Smooth muscle cell (in vitro differentiated cells): ENCODE measurements around the gene CHST8. TPM values are rescaled to one million over a fixed set of nuclear protein-coding genes. Genes with fewer than 3 reads are reported as not detected.

Experiments
- DNase-seq: peaks from one replicate; lab custom pipeline; 2025; ENCODE audit not compliant: unreplicated experiment; lab: John Stamatoyannopoulos, UW
- H2AFZ ChIP-seq: fragments of 200-600 bp; sonication (generic); 2 replicates; pipeline ENCODE4 v1.6.0; 2016; ENCODE audit warnings: antibody characterized with exemption, low read depth, mild to moderate bottlenecking
- H3F3A ChIP-seq: fragments of 200-600 bp; sonication (generic); 2 replicates; pipeline ENCODE4 v1.6.0; 2017; ENCODE audit warnings: antibody characterized with exemption, low read depth
- H3K27ac ChIP-seq: fragments of 200-600 bp; sonication (generic); 2 replicates; pipeline ENCODE4 v1.5.1; 2016; ENCODE audit warnings: low read depth, mild to moderate bottlenecking
- H3K27me3 ChIP-seq: fragments of 200-600 bp; sonication (generic); 2 replicates; pipeline ENCODE4 v1.6.1; 2016; ENCODE audit warnings: low read depth, mild to moderate bottlenecking
- H3K36me3 ChIP-seq: fragments of 200-600 bp; sonication (generic); 2 replicates; pipeline ENCODE4 v1.5.1; 2016; ENCODE audit warnings: low read depth
- H3K4me1 ChIP-seq: fragments of 200-600 bp; sonication (generic); 2 replicates; pipeline ENCODE4 v1.5.1; 2016; ENCODE audit warnings: low read depth
- H3K4me2 ChIP-seq: fragments of 200-600 bp; sonication (generic); 2 replicates; pipeline ENCODE4 v1.6.0; 2016; ENCODE audit warnings: mild to moderate bottlenecking
- H3K4me3 ChIP-seq: fragments of 200-600 bp; sonication (generic); 2 replicates; pipeline ENCODE4 v1.5.1; 2016; ENCODE audit warnings: mild to moderate bottlenecking
- H3K79me2 ChIP-seq: fragments of 200-600 bp; sonication (generic); 2 replicates; pipeline ENCODE4 v1.6.0; 2016; ENCODE audit warnings: low read depth, mild to moderate bottlenecking
- H3K9ac ChIP-seq: fragments of 200-600 bp; sonication (generic); 2 replicates; pipeline ENCODE4 v1.6.0; 2016; ENCODE audit warnings: low read depth
- H3K9me3 ChIP-seq: fragments of 200-600 bp; sonication (generic); replicated peaks from 2 replicates; pipeline ENCODE4 v1.5.1; 2016; ENCODE audit warnings: low read depth
- H4K20me1 ChIP-seq: fragments of 200-600 bp; sonication (generic); 2 replicates; pipeline ENCODE4 v1.6.0; 2016; ENCODE audit warnings: low read depth
- WGBS: methylation state at CpG from one replicate; pipeline ENCODE4 v1.1.7; 2016; ENCODE audit warnings: low lambda C conversion rate; 5-methylcytosine and 5-hydroxymethylcytosine counted together
- polyA plus RNA-seq: library from polyadenylated mRNA; unstranded; fragments of >200 nt; fragmentation: Nextera tagmentation; extraction: Ambion mirVana; gene quantifications from 2 replicates; pipeline ENCODE4 v1.2.1, GENCODE V29; 2016
- total RNA-seq: library from RNA; depleted of rRNA; stranded (reverse); fragments of >200 nt; gene quantifications from 2 replicates; pipeline ENCODE4 v1.2.3, GENCODE V29; 2014
- TF ChIP-seq, protein P1 (sequence below): fragments of 200-600 bp; sonication (generic); IDR thresholded peaks from 2 replicates; pipeline ENCODE4 v1.5.1; 2017; ENCODE audit warnings: borderline replicate concordance, mild to moderate bottlenecking, antibody characterized with exemption; ENCODE audit not compliant: insufficient read depth, poor library complexity, severe bottlenecking

Gene CHST8
- total and polyA plus RNA-seq, 2 experiments from 2014 or later: not detected

DNA sequence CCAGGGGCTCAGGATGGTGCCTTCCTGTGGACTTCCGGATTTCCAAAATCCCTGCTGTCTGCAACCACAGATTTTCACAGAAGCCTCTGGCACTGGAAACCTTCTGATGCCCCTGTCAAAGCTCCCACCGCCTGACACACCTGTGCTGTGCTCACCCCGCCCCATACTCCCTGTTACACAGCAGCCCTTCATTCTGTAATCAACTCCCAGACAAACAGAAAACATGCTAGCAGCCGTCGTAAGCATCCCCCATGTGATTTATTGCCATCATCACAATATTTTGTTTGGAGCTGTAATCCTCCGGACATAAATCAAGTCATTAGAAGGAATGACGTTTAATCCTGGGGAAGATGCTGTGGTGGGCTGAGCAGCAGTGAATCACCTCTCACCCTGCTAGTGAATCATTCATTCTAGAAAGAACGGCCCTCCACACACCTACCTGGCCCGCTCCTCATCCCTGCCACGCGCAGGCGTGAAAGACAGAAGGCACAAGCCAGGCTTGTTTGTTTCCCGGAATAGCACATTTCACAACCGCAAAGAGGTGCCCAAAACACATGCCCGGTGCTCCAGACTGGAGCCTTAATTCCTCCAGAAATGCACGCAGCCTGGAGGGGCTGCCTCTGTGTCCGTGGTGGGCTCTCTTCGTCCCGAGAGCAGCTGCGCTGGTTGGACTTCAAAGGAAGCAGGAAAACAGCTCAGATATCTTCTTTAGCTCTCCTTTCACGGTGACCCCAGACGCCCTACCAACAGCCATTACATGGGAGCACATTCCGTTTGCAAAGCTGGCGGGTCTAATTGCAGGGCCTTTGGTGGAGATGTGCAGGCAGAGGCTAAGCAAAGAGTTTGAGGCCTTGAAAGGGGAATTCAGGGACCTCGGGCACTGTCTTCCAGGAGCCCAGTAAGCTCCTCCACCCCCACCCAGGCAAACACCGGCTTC, 133.6 kb downstream of the CHST8 start:
- H3K4me1 ChIP-seq: no peaks in the 10 kb centered on the region
- no peak overlapping the region for H3K4me3 ChIP-seq
- H3K79me2 ChIP-seq: no peaks in the 10 kb centered on the region
- no peaks in the 10 kb centered on the region for H3K36me3 ChIP-seq
- TF ChIP-seq, protein P1, sequence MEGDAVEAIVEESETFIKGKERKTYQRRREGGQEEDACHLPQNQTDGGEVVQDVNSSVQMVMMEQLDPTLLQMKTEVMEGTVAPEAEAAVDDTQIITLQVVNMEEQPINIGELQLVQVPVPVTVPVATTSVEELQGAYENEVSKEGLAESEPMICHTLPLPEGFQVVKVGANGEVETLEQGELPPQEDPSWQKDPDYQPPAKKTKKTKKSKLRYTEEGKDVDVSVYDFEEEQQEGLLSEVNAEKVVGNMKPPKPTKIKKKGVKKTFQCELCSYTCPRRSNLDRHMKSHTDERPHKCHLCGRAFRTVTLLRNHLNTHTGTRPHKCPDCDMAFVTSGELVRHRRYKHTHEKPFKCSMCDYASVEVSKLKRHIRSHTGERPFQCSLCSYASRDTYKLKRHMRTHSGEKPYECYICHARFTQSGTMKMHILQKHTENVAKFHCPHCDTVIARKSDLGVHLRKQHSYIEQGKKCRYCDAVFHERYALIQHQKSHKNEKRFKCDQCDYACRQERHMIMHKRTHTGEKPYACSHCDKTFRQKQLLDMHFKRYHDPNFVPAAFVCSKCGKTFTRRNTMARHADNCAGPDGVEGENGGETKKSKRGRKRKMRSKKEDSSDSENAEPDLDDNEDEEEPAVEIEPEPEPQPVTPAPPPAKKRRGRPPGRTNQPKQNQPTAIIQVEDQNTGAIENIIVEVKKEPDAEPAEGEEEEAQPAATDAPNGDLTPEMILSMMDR: no peak
- WGBS: 84% methylated on average over 26 of the region's 26 CpGs
- H2AFZ ChIP-seq: no peak overlapping the region
- no peaks in the 10 kb centered on the region for H3K9me3 ChIP-seq
- no peak overlapping the region for H3K9ac ChIP-seq
- no peak for DNase-seq
- no peak overlapping the region for H3K4me2 ChIP-seq
- H3K27me3 ChIP-seq: no peaks in the 10 kb centered on the region
- no peak overlapping the region for H3K27ac ChIP-seq
- H4K20me1 ChIP-seq: no peaks in the 10 kb centered on the region
- no peaks in the 10 kb centered on the region for H3F3A ChIP-seq

DNA sequence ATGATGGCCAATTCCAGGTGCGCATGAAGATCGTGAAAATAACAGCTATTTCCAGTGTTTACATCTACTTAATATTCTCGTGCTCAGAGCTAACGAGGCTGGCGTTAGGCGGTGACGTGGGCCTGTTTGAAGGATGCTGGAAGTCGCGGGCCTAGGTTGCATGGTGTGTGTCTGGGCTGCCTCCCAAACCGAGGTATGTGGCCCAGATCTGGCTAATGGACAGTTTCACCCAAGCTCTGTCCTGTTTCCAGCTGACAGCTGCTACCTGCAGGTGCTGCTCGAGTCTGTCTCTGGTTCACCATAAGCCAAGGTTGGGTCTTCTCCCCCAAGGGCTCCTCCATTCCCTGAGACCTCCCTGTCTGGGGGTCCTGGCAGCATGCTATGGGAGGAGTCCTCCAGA, 134.4 kb downstream of the CHST8 start:
- Histone ChIP-seq H3K36me3 (no peaks in the 10 kb centered on the region), H4K20me1 (no peaks in the 10 kb centered on the region), H3K9ac (no peak overlapping the region), H3K27me3 (no peaks in the 10 kb centered on the region), H3K9me3 (no peaks in the 10 kb centered on the region), H3K4me3 (no peak overlapping the region), H3K27ac (no peak overlapping the region), H3F3A (no peaks in the 10 kb centered on the region), H3K79me2 (no peaks in the 10 kb centered on the region), H2AFZ (no peak overlapping the region), H3K4me1 (no peaks in the 10 kb centered on the region), H3K4me2 (no peak overlapping the region)
- TF ChIP-seq, protein P1: no peak
- DNase-seq: no peak
- 89% methylated on average over 11 of the region's 11 CpGs for WGBS

DNA sequence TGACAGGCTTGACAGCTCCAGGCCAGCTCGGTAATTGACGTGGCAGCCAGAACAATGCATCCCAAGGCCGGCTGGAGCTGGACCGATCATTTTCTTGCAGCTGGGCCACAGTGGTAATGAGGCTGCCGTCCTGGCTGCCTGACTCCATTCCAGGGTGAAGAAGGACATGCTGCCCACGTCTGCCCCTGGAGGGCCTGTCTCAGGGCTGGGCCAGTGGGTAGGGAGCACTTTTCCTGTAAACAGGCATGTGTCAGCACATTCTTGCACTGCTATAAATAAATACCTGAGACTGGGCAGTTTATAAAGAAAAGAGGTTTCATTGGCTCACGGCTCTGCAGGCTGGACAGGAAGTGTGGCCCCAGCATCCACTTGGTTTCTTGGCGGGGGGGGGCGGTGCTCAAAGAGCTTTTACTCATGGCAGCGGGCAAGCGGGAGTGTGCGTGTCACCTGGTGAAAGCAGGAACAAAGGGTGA, 136.8 kb downstream of the CHST8 start:
- no peaks in the 10 kb centered on the region for H3F3A ChIP-seq
- no peak overlapping the region for H2AFZ ChIP-seq
- 82% methylated on average over 12 of the region's 12 CpGs for WGBS
- H3K27me3 ChIP-seq: no peaks in the 10 kb centered on the region
- H3K9me3 ChIP-seq: no peaks in the 10 kb centered on the region
- H3K36me3 ChIP-seq: no peaks in the 10 kb centered on the region
- no peaks in the 10 kb centered on the region for H3K79me2 ChIP-seq
- no peaks in the 10 kb centered on the region for H3K4me1 ChIP-seq
- H3K4me3 ChIP-seq: no peak overlapping the region
- TF ChIP-seq, protein P1: no peak
- H3K4me2 ChIP-seq: no peak overlapping the region
- no peak overlapping the region for H3K9ac ChIP-seq
- no peaks in the 10 kb centered on the region for H4K20me1 ChIP-seq
- no peak overlapping the region for H3K27ac ChIP-seq
- DNase-seq: no peak
